Ectodermal cell (in vitro differentiated cells): ENCODE data around the gene TRAPPC5.

Source experiments
- H3K27ac ChIP-seq: 2 replicates; pipeline ENCODE4 v1.7.0; 2013; ENCODE audit warnings: mild to moderate bottlenecking, low read depth, low read length; ENCODE audit not compliant: insufficient read depth, poor library complexity, severe bottlenecking
- H3K27me3 ChIP-seq: 2 replicates; pipeline ENCODE4 v1.7.0; 2013; ENCODE audit warnings: mild to moderate bottlenecking, low read length; ENCODE audit not compliant: insufficient read depth, control insufficient read depth, poor library complexity, severe bottlenecking
- H3K36me3 ChIP-seq: one replicate; pipeline ENCODE4 v1.7.0; 2013; ENCODE audit warnings: low read length; ENCODE audit not compliant: control insufficient read depth, insufficient read depth
- H3K4me1 ChIP-seq: one replicate; pipeline ENCODE4 v1.7.0; 2013; ENCODE audit warnings: low read length; ENCODE audit not compliant: control insufficient read depth, insufficient read depth
- H3K4me3 ChIP-seq: 2 replicates; pipeline ENCODE4 v1.7.0; 2013; ENCODE audit warnings: low read depth, low read length, control low read depth; ENCODE audit not compliant: insufficient read depth
- H3K9me3 ChIP-seq: 2 replicates; pipeline ENCODE4 v1.7.0; 2013; ENCODE audit warnings: mild to moderate bottlenecking, low read length, moderate library complexity; ENCODE audit not compliant: control insufficient read depth
- WGBS, 2 experiments: methylation state at CpG; one replicate each; pipeline ENCODE4 v1.1.7; 2013; ENCODE audit warnings: missing lambda C conversion rate in 2 of 2; 5-methylcytosine and 5-hydroxymethylcytosine counted together

TRAPPC5 gene

GRCh38 chr19:7662657-7663056 is 18.0 kb upstream of the TRAPPC5 start:
- no peak overlapping the region for H3K27ac ChIP-seq
- no peaks in the 10 kb centered on the region for H3K9me3 ChIP-seq
- 88 to 89% methylated on average over 12 to 14 of the region's 14 CpGs for WGBS, 2 experiments
- no peaks in the 10 kb centered on the region for H3K36me3 ChIP-seq
- peaks cover 3% of the 10 kb centered on the region for H3K27me3 ChIP-seq
- no peak overlapping the region for H3K4me3 ChIP-seq
- no peaks in the 10 kb centered on the region for H3K4me1 ChIP-seq

DNA sequence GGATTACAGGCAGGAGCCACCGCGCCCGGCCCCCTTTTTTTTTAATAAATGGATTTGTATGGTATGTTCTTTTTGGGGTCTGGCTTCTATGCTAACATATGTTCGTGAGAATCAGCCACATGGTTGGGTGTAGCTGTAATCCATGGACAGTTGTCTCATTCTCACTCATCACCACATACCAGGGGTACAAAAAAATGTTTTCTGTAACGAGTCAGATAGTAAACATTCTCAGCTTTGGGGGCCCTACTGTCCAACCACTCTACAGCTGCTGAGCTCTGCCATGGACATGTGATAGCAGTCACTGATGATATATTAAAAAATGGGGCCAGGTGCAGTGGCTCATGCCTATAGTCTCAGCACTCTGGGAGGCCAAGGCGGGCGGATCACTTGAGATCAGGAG is 16.9 kb upstream of the TRAPPC5 start:
- no peaks in the 10 kb centered on the region for H3K4me1 ChIP-seq
- H3K4me3 ChIP-seq = no peak overlapping the region
- WGBS, 2 experiments = 80 to 82% methylated on average over 6 to 7 of the region's 7 CpGs
- peaks cover 5% of the 10 kb centered on the region for H3K27me3 ChIP-seq
- H3K27ac ChIP-seq = no peak overlapping the region
- H3K9me3 ChIP-seq = no peaks in the 10 kb centered on the region
- no peaks in the 10 kb centered on the region for H3K36me3 ChIP-seq

DNA sequence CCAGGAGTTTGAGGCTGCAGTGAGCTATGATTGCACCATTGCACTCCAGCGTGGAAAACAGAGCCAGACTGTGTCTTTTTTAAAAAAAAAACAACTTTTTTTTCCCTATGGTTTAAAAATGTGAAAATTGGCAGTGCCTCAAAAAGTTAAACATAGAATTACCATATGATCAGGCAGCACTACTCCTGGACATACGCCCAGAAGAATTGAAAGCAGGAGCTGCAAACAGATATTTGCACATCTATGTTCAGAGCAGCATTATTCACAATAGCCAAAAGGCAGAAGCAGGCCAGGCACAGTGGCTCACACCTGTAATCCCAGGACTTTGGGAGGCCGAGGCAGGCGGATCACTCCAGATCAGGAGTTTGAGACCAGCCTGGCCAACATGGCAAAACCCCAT is 15.6 kb upstream of the TRAPPC5 start:
- Histone ChIP-seq H3K27me3 (peaks cover 19% of the 10 kb centered on the region), H3K36me3 (no peaks in the 10 kb centered on the region), H3K9me3 (no peaks in the 10 kb centered on the region), H3K4me1 (no peaks in the 10 kb centered on the region), H3K4me3 (no peak overlapping the region), H3K27ac (no peak overlapping the region)
- 71 to 79% methylated on average over 4 of the region's 4 CpGs for WGBS, 2 experiments

- WGBS, 2 experiments = 84 to 86% methylated on average over 9 of the region's 9 CpGs
- Histone ChIP-seq H3K27me3 (peaks cover 50% of the 10 kb centered on the region), H3K4me1 (no peaks in the 10 kb centered on the region), H3K36me3 (no peaks in the 10 kb centered on the region), H3K4me3 (peak within 1 kb of the TSS; percentile 2), H3K27ac (no peak within 1 kb of the TSS), H3K9me3 (no peaks in the 10 kb centered on the region)
Observed at GRCh38 chr19:7668842-7669241, 11.8 kb upstream of the TRAPPC5 start, which contains the start of gene RETN. RETN (plus strand) TSS chr19:7669049; CDS start chr19:7669327, 278 bp downstream.

DNA sequence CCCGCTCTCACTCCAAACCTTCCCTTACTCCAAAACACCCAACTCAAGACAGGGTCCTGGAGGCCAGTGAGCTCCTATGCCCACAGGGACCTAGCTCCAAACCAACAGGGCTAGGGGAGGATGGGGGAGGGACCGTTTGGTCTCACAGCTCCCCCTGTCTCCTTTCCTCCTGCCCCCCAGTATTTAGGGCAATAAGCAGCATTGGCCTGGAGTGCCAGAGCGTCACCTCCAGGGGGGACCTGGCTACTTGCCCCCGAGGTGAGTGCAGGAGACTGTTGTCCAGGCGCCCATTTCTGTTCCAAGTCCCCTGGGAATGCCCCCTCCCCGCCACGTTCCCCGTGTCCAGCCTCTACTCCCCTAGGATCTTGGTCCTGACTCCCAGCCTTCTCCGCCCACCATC is 11.0 kb upstream of the TRAPPC5 start:
- no peaks in the 10 kb centered on the region for H3K4me1 ChIP-seq
- no peaks in the 10 kb centered on the region for H3K36me3 ChIP-seq
- H3K9me3 ChIP-seq = no peaks in the 10 kb centered on the region
- 42 to 47% methylated on average over 9 of the region's 9 CpGs for WGBS, 2 experiments
- H3K27ac ChIP-seq = no peak overlapping the region
- H3K4me3 ChIP-seq = peak overlapping the region; percentile 2
- H3K27me3 ChIP-seq = peaks cover 50% of the 10 kb centered on the region

GRCh38 chr19:7670150-7670783 is 10.4 kb upstream of the TRAPPC5 start:
- Histone ChIP-seq H3K27me3 (peaks cover 50% of the 10 kb centered on the region), H3K4me1 (no peaks in the 10 kb centered on the region)
- WGBS, 2 experiments = 7 to 8% methylated on average over 42 of the region's 43 CpGs

GRCh38 chr19:7670790-7671189 is 9.8 kb upstream of the TRAPPC5 start:
- WGBS, 2 experiments = 44 to 51% methylated on average over 8 of the region's 9 CpGs
- H3K9me3 ChIP-seq = no peaks in the 10 kb centered on the region
- H3K4me1 ChIP-seq = no peaks in the 10 kb centered on the region
- peaks cover 52% of the 10 kb centered on the region for H3K27me3 ChIP-seq
- H3K27ac ChIP-seq = no peak overlapping the region
- no peaks in the 10 kb centered on the region for H3K36me3 ChIP-seq
- H3K4me3 ChIP-seq = peak overlapping the region; percentile 35

More at GRCh38 chr19:7670150-7670783, 10.4 kb upstream of the TRAPPC5 start:
- Histone ChIP-seq H3K36me3 (no peaks in the 10 kb centered on the region), H3K9me3 (no peaks in the 10 kb centered on the region), H3K27ac (no peak overlapping the region), H3K4me3 (peak overlapping the region; percentile 35)

GRCh38 chr19:7672522-7672921 is 8.1 kb upstream of the TRAPPC5 start:
- no peaks in the 10 kb centered on the region for H3K4me1 ChIP-seq
- H3K9me3 ChIP-seq = no peaks in the 10 kb centered on the region
- no peak overlapping the region for H3K4me3 ChIP-seq
- WGBS, 2 experiments = 49 to 55% methylated on average over 9 of the region's 9 CpGs
- no peaks in the 10 kb centered on the region for H3K36me3 ChIP-seq
- H3K27me3 ChIP-seq = peaks cover 66% of the 10 kb centered on the region
- H3K27ac ChIP-seq = no peak overlapping the region

- H3K27ac ChIP-seq = no peak overlapping the region
- H3K36me3 ChIP-seq = no peaks in the 10 kb centered on the region
- peaks cover 3% of the 10 kb centered on the region for H3K4me1 ChIP-seq
- WGBS, 2 experiments = 59 to 65% methylated on average over 17 to 21 of the region's 21 CpGs
- H3K9me3 ChIP-seq = no peaks in the 10 kb centered on the region
- H3K27me3 ChIP-seq = peaks cover 72% of the 10 kb centered on the region
- H3K4me3 ChIP-seq = no peak overlapping the region
Observed at GRCh38 chr19:7674010-7675005, 6.3 kb upstream of the TRAPPC5 start.

- Histone ChIP-seq H3K27ac (no peak overlapping the region), H3K4me3 (no peak overlapping the region), H3K4me1 (peaks cover 3% of the 10 kb centered on the region), H3K36me3 (no peaks in the 10 kb centered on the region), H3K9me3 (no peaks in the 10 kb centered on the region), H3K27me3 (peaks cover 57% of the 10 kb centered on the region)
- 62 to 69% methylated on average over 7 of the region's 7 CpGs for WGBS, 2 experiments
Observed at GRCh38 chr19:7676376-7676775, 4.3 kb upstream of the TRAPPC5 start.
